WTC11 (cell line): ENCODE results near the gene PAPLN.

Experiments
- ATF2 ChIP-seq: sonication (generic); formaldehyde crosslinking; IDR thresholded peaks from 2 replicates; pipeline ENCODE4 v1.8.1; 2022; ENCODE audit warnings: low read depth, missing genetic modification reagents, borderline replicate concordance
- E2F1 ChIP-seq: sonication (generic); formaldehyde crosslinking; IDR thresholded peaks from 2 replicates; pipeline ENCODE4 v1.8.0; 2022; ENCODE audit warnings: mild to moderate bottlenecking, missing genetic modification reagents
- E2F4 ChIP-seq: sonication (generic); formaldehyde crosslinking; IDR thresholded peaks from 2 replicates; pipeline ENCODE4 v1.8.1; 2022; ENCODE audit warnings: low read depth, mild to moderate bottlenecking, moderate library complexity, missing genetic modification reagents, borderline replicate concordance
- ESRRA ChIP-seq: sonication (generic); formaldehyde crosslinking; IDR thresholded peaks from 2 replicates; pipeline ENCODE4 v1.8.1; 2022; ENCODE audit warnings: mild to moderate bottlenecking, missing genetic modification reagents, borderline replicate concordance
- NR1H2 ChIP-seq: sonication (generic); formaldehyde crosslinking; IDR thresholded peaks from 2 replicates; pipeline ENCODE4 v1.9.0; 2021; ENCODE audit warnings: mild to moderate bottlenecking, moderate library complexity, missing genetic modification reagents
- RELA ChIP-seq: sonication (generic); formaldehyde crosslinking; IDR thresholded peaks from 2 replicates; pipeline ENCODE4 v1.8.1; 2022; ENCODE audit warnings: missing genetic modification reagents, mild to moderate bottlenecking, borderline replicate concordance
- SMAD3 ChIP-seq: sonication (generic); formaldehyde crosslinking; IDR thresholded peaks from 2 replicates; pipeline ENCODE4 v1.8.0; 2022; ENCODE audit warnings: missing genetic modification reagents, mild to moderate bottlenecking, borderline replicate concordance
- TEAD4 ChIP-seq: sonication (generic); formaldehyde crosslinking; IDR thresholded peaks from 2 replicates; pipeline ENCODE4 v1.8.0; 2022; ENCODE audit warnings: mild to moderate bottlenecking, missing genetic modification reagents
- ZNF232 ChIP-seq: sonication (generic); formaldehyde crosslinking; IDR thresholded peaks from 2 replicates; pipeline ENCODE4 v1.8.0; 2022; ENCODE audit warnings: mild to moderate bottlenecking, missing genetic modification reagents
- TF ChIP-seq, protein P1 (sequence below): fragments of 200-600 bp; IDR thresholded peaks from 2 replicates; pipeline ENCODE4 v1.8.0; 2022; ENCODE audit warnings: antibody characterized with exemption
- TF ChIP-seq, protein P2 (sequence below): fragments of 250-450 bp; sonication (Bioruptor Pico); conservative IDR thresholded peaks from 2 replicates; pipeline ENCODE4 v1.9.0; 2021; ENCODE audit warnings: mild to moderate bottlenecking
- TF ChIP-seq, protein P3 (sequence below): sonication (generic); formaldehyde crosslinking; IDR thresholded peaks from 2 replicates; pipeline ENCODE4 v1.8.1; 2023; ENCODE audit warnings: mild to moderate bottlenecking, missing genetic modification reagents, moderate library complexity

- TF ChIP-seq NR1H2 (CRISPR knock-in tag) (no peak), SMAD3 (CRISPR knock-in tag) (no peak), E2F1 (CRISPR knock-in tag) (no peak), TEAD4 (no peak), ATF2 (CRISPR knock-in tag) (no peak), E2F4 (CRISPR knock-in tag) (no peak), RELA (CRISPR knock-in tag) (no peak), ESRRA (CRISPR knock-in tag) (no peak), ZNF232 (CRISPR knock-in tag) (no peak)
- TF ChIP-seq, protein P1, sequence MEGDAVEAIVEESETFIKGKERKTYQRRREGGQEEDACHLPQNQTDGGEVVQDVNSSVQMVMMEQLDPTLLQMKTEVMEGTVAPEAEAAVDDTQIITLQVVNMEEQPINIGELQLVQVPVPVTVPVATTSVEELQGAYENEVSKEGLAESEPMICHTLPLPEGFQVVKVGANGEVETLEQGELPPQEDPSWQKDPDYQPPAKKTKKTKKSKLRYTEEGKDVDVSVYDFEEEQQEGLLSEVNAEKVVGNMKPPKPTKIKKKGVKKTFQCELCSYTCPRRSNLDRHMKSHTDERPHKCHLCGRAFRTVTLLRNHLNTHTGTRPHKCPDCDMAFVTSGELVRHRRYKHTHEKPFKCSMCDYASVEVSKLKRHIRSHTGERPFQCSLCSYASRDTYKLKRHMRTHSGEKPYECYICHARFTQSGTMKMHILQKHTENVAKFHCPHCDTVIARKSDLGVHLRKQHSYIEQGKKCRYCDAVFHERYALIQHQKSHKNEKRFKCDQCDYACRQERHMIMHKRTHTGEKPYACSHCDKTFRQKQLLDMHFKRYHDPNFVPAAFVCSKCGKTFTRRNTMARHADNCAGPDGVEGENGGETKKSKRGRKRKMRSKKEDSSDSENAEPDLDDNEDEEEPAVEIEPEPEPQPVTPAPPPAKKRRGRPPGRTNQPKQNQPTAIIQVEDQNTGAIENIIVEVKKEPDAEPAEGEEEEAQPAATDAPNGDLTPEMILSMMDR: no peak
- TF ChIP-seq, protein P2, sequence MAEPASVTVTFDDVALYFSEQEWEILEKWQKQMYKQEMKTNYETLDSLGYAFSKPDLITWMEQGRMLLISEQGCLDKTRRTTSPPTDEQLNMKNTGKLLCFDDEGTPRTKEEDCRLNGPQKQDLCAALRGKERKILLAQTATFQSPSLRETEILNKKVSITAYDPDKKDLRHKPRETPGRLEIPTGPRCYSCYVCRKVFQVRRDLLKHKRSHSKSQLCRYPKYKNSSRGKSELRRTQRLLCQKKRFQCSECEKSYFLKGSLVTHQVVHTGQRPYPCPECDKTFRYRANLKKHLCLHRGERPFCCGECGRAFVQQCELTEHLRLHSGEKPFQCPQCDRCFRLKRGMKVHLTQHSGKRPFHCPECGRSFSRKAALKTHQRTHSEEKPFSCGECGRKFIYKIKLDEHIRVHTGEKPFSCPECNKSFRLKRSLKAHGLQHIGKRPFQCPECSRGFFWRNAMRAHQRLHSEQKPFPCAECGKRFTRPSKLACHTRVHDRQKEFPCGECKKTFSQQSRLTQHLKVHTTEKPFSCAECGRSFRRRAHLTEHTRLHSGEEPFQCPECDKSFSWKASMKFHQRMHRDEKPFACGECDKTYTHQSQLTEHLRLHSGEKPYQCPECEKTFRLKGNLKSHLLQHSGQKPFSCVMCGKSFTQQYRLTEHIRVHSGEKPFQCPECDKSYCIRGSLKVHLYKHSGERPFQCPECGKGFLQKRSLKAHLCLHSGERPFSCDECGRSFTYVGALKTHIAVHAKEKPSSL (CRISPR knock-in tag): no peak
- TF ChIP-seq, protein P3, sequence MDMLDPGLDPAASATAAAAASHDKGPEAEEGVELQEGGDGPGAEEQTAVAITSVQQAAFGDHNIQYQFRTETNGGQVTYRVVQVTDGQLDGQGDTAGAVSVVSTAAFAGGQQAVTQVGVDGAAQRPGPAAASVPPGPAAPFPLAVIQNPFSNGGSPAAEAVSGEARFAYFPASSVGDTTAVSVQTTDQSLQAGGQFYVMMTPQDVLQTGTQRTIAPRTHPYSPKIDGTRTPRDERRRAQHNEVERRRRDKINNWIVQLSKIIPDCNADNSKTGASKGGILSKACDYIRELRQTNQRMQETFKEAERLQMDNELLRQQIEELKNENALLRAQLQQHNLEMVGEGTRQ (CRISPR knock-in tag): no peak
Observed at GRCh38 chr14:73255005-73255400, 17.7 kb downstream of the PAPLN start.
